ENCODE measurements around the gene CSNK2A2. TPM values are rescaled to one million over a fixed set of nuclear protein-coding genes. Genes with fewer than 3 reads are reported as not detected.

CSNK2A2 gene
- total and polyA plus RNA-seq, 10 of the 15 experiments (the other 5 are each of a cell fraction or from before 2014, with no cell fraction given) = 17.4 to 79.1 (median 29.4) TPM

DNA sequence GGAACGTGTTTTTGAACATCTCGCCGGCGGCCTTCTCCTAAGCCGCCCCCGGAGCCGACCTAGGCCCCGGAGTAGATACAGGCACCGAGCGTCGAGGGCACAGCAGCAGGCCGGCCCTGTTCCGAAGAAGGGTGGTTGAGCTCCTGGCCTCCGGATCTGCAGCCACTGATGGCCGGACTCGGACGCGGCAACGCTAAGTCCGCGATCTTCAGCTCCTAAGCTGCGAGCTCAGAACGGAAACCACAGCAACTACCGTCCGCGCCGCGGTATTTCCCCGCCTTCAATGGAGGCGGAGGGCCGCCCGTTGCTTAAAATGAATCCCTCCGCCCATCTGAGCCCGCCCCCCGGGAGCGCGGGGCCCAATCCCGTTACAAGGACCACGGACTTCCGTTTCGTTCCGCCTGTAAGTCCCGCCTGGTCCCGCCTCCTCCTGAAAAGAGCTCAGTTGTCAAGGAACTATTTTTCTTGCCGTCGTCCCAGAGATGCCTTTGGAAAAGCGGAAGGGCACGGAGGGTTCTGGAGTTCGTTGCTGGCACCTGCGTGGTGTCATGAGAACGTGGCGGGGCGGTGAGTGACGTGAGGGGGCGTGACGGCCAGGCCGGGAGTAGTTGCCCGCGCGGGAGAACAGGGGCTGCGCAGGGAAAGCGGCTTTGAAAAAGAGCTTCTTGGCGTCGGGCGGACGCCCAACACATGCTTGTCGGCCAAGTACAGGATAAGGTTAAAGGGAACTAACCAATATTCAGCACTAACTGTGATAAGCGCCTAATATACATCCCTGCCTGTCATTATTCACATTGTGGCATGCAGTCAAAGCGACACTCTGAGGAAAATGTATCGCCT is 68.6 kb downstream of the CSNK2A2 start, which contains the start of gene CFAP20 (continued):
- no peak for TF ChIP-seq SREBF1 (IDR thresholded peaks at IDR 0.05; ENCODE audit: low read length)
- TF ChIP-seq ZNF207 (IDR thresholded peaks at IDR 0.05; ENCODE audit: borderline replicate concordance) = peak; percentile 84
- peak; percentile 86 for TF ChIP-seq CBFB (IDR thresholded peaks at IDR 0.05; ENCODE audit: low read depth)
- TF ChIP-seq MYC (IDR thresholded peaks at IDR 0.05; ENCODE audit: insufficient read depth, insufficient read length, insufficient replicate concordance, low read length, severe bottlenecking) = peak; percentile 65
- TF ChIP-seq, protein P1, sequence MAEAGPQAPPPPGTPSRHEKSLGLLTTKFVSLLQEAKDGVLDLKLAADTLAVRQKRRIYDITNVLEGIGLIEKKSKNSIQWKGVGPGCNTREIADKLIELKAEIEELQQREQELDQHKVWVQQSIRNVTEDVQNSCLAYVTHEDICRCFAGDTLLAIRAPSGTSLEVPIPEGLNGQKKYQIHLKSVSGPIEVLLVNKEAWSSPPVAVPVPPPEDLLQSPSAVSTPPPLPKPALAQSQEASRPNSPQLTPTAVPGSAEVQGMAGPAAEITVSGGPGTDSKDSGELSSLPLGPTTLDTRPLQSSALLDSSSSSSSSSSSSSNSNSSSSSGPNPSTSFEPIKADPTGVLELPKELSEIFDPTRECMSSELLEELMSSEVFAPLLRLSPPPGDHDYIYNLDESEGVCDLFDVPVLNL (IDR thresholded peaks at IDR 0.05; ENCODE audit: low read depth, low read length) = peak; percentile 38; the same call in 1 of the 2 replicates
- no peak for TF ChIP-seq SMAD5 (IDR thresholded peaks at IDR 0.05; ENCODE audit: low read depth)
- TF ChIP-seq, protein P2, sequence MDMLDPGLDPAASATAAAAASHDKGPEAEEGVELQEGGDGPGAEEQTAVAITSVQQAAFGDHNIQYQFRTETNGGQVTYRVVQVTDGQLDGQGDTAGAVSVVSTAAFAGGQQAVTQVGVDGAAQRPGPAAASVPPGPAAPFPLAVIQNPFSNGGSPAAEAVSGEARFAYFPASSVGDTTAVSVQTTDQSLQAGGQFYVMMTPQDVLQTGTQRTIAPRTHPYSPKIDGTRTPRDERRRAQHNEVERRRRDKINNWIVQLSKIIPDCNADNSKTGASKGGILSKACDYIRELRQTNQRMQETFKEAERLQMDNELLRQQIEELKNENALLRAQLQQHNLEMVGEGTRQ (IDR thresholded peaks at IDR 0.05; ENCODE audit: borderline replicate concordance, low read depth, low read length) = no peak
- no peak for TF ChIP-seq STAT3 (IDR thresholded peaks at IDR 0.05; ENCODE audit: low read depth, low read length)
- TF ChIP-seq KAT2A (conservative IDR thresholded peaks at IDR 0.05; ENCODE audit: control insufficient read depth, low read depth, low read length) = no peak
- no peak for TF ChIP-seq SMAD1 (IDR thresholded peaks at IDR 0.05; ENCODE audit: low read depth, partially characterized antibody)
- peak; percentile 75; the same call in 1 of the 2 replicates for TF ChIP-seq PML (IDR thresholded peaks at IDR 0.05; ENCODE audit: low read length)
- TF ChIP-seq TCF7 (IDR thresholded peaks at IDR 0.05; ENCODE audit: borderline replicate concordance) = peak; percentile 55; the same call in 1 of the 2 replicates
- peak; percentile 72; the same call in 1 of the 2 replicates for TF ChIP-seq TAF1 (IDR thresholded peaks at IDR 0.05; ENCODE audit: borderline replicate concordance, low read depth, low read length)
- TF ChIP-seq ASH2L (IDR thresholded peaks at IDR 0.05; ENCODE audit: borderline replicate concordance, low read depth) = peak; percentile 45; the same call in 1 of the 2 replicates
- TF ChIP-seq CEBPB (IDR thresholded peaks at IDR 0.05; ENCODE audit: borderline replicate concordance in 1 of 2, low read depth in 2 of 2, low read length in 2 of 2) = no peak
- TF ChIP-seq, protein P3, sequence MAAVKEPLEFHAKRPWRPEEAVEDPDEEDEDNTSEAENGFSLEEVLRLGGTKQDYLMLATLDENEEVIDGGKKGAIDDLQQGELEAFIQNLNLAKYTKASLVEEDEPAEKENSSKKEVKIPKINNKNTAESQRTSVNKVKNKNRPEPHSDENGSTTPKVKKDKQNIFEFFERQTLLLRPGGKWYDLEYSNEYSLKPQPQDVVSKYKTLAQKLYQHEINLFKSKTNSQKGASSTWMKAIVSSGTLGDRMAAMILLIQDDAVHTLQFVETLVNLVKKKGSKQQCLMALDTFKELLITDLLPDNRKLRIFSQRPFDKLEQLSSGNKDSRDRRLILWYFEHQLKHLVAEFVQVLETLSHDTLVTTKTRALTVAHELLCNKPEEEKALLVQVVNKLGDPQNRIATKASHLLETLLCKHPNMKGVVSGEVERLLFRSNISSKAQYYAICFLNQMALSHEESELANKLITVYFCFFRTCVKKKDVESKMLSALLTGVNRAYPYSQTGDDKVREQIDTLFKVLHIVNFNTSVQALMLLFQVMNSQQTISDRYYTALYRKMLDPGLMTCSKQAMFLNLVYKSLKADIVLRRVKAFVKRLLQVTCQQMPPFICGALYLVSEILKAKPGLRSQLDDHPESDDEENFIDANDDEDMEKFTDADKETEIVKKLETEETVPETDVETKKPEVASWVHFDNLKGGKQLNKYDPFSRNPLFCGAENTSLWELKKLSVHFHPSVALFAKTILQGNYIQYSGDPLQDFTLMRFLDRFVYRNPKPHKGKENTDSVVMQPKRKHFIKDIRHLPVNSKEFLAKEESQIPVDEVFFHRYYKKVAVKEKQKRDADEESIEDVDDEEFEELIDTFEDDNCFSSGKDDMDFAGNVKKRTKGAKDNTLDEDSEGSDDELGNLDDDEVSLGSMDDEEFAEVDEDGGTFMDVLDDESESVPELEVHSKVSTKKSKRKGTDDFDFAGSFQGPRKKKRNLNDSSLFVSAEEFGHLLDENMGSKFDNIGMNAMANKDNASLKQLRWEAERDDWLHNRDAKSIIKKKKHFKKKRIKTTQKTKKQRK (IDR thresholded peaks at IDR 0.05; ENCODE audit: low read depth, low read length) = peak; percentile 63; the same call in 1 of the 2 replicates
- TF ChIP-seq, protein P4, sequence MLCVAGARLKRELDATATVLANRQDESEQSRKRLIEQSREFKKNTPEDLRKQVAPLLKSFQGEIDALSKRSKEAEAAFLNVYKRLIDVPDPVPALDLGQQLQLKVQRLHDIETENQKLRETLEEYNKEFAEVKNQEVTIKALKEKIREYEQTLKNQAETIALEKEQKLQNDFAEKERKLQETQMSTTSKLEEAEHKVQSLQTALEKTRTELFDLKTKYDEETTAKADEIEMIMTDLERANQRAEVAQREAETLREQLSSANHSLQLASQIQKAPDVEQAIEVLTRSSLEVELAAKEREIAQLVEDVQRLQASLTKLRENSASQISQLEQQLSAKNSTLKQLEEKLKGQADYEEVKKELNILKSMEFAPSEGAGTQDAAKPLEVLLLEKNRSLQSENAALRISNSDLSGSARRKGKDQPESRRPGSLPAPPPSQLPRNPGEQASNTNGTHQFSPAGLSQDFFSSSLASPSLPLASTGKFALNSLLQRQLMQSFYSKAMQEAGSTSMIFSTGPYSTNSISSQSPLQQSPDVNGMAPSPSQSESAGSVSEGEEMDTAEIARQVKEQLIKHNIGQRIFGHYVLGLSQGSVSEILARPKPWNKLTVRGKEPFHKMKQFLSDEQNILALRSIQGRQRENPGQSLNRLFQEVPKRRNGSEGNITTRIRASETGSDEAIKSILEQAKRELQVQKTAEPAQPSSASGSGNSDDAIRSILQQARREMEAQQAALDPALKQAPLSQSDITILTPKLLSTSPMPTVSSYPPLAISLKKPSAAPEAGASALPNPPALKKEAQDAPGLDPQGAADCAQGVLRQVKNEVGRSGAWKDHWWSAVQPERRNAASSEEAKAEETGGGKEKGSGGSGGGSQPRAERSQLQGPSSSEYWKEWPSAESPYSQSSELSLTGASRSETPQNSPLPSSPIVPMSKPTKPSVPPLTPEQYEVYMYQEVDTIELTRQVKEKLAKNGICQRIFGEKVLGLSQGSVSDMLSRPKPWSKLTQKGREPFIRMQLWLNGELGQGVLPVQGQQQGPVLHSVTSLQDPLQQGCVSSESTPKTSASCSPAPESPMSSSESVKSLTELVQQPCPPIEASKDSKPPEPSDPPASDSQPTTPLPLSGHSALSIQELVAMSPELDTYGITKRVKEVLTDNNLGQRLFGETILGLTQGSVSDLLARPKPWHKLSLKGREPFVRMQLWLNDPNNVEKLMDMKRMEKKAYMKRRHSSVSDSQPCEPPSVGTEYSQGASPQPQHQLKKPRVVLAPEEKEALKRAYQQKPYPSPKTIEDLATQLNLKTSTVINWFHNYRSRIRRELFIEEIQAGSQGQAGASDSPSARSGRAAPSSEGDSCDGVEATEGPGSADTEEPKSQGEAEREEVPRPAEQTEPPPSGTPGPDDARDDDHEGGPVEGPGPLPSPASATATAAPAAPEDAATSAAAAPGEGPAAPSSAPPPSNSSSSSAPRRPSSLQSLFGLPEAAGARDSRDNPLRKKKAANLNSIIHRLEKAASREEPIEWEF (IDR thresholded peaks at IDR 0.05; ENCODE audit: insufficient replicate concordance, low read depth, low read length) = no peak
- TF ChIP-seq GATAD2B (conservative IDR thresholded peaks at IDR 0.05; ENCODE audit: low read depth) = peak; percentile 73; the same call in 1 of the 2 replicates

Measured in GM12878 (cell line).